Neural cell (in vitro differentiated cells): ENCODE results near the gene BICC1. TPM values are rescaled to one million over a fixed set of nuclear protein-coding genes. Genes with fewer than 3 reads are reported as not detected.

ENCODE experiments used
- H2AFZ ChIP-seq: fragments of 200-600, 300-800 bp; sonication (generic), shearing (Covaris generic); 2 replicates; pipeline ENCODE4 v1.6.0; 2014; ENCODE audit warnings: low read depth, mild to moderate bottlenecking, antibody characterized with exemption, low read length, moderate library complexity
- H3F3A ChIP-seq: fragments of 200-600 bp; shearing (Covaris generic); 2 replicates; pipeline ENCODE4 v1.6.1; 2016; ENCODE audit warnings: mild to moderate bottlenecking, moderate library complexity, mixed read lengths, antibody characterized with exemption, low read length; ENCODE audit not compliant: insufficient read depth, poor library complexity, severe bottlenecking
- H3K27ac ChIP-seq: fragments of 200-600, 300-800 bp; sonication (generic), shearing (Covaris generic); 2 replicates; pipeline ENCODE4 v1.5.1; 2014; ENCODE audit warnings: mild to moderate bottlenecking, low read length, moderate library complexity
- H3K27me3 ChIP-seq: fragments of 300-800, 200-600 bp; sonication (generic), shearing (Covaris generic); 2 replicates; pipeline ENCODE4 v1.6.0; 2014; ENCODE audit warnings: mild to moderate bottlenecking, low read depth, low read length, moderate library complexity; ENCODE audit not compliant: insufficient read depth
- H3K36me3 ChIP-seq: fragments of 300-800, 200-600 bp; sonication (generic), shearing (Covaris generic); 2 replicates; pipeline ENCODE4 v1.5.1; 2014; ENCODE audit warnings: mild to moderate bottlenecking, antibody characterized with exemption, low read length, moderate library complexity; ENCODE audit not compliant: insufficient read depth
- H3K4me2 ChIP-seq: fragments of 300-800, 200-600 bp; sonication (generic), shearing (Covaris generic); 2 replicates; pipeline ENCODE4 v1.6.0; 2014; ENCODE audit warnings: mild to moderate bottlenecking, low read length
- H3K4me3 ChIP-seq: fragments of 300-800, 200-600 bp; sonication (generic), shearing (Covaris generic); 2 replicates; pipeline ENCODE4 v1.5.1; 2014; ENCODE audit warnings: mild to moderate bottlenecking, low read length, moderate library complexity
- H3K79me2 ChIP-seq: fragments of 200-600 bp; shearing (Covaris generic); replicated peaks from 2 replicates; pipeline ENCODE4 v1.6.0; 2014; ENCODE audit warnings: mild to moderate bottlenecking, low read length, moderate library complexity; ENCODE audit not compliant: insufficient read depth
- H3K9ac ChIP-seq: fragments of 300-800, 200-600 bp; sonication (generic), shearing (Covaris generic); 2 replicates; pipeline ENCODE4 v1.6.1; 2016; ENCODE audit warnings: mild to moderate bottlenecking, low read length, mixed read lengths
- H3K9me2 ChIP-seq: fragments of 200-600 bp; shearing (Covaris generic); 2 replicates; pipeline ENCODE4 v1.6.1; 2016; ENCODE audit warnings: mild to moderate bottlenecking, low read length, mixed read lengths; ENCODE audit not compliant: insufficient read depth
- H3K9me3 ChIP-seq: fragments of 200-600, 300-800 bp; sonication (generic), shearing (Covaris generic); 2 replicates; pipeline ENCODE4 v1.6.1; 2016; ENCODE audit warnings: mild to moderate bottlenecking, mixed run types, low read length, moderate library complexity, mixed read lengths
- H4K20me1 ChIP-seq: fragments of 200-600 bp; shearing (Covaris generic); 2 replicates; pipeline ENCODE4 v1.6.1; 2016; ENCODE audit warnings: mild to moderate bottlenecking, mixed run types; ENCODE audit not compliant: insufficient read depth
- CTCF ChIP-seq: fragments of 450-650 bp; IDR thresholded peaks from 2 replicates; pipeline ENCODE4 v1.5.1; 2014; ENCODE audit warnings: antibody characterized with exemption, mild to moderate bottlenecking, moderate library complexity; ENCODE audit not compliant: poor library complexity, severe bottlenecking
- EP300 ChIP-seq: fragments of 450-650 bp; conservative IDR thresholded peaks from 2 replicates; pipeline ENCODE4 v1.6.1; 2014; ENCODE audit warnings: antibody characterized with exemption, mild to moderate bottlenecking, moderate library complexity; ENCODE audit not compliant: poor library complexity, severe bottlenecking
- EZH2 ChIP-seq: fragments of 200-600, 300-800 bp; shearing (Covaris generic), sonication (generic); IDR thresholded peaks from 2 replicates; pipeline ENCODE4 v1.6.1; 2014; ENCODE audit warnings: antibody characterized with exemption, low read length, borderline replicate concordance, mild to moderate bottlenecking; ENCODE audit not compliant: insufficient read depth, poor library complexity, severe bottlenecking
- MXI1 ChIP-seq: fragments of 450-650 bp; conservative IDR thresholded peaks from 2 replicates; pipeline ENCODE4 v1.6.1; 2014; ENCODE audit warnings: antibody characterized with exemption, mild to moderate bottlenecking; ENCODE audit not compliant: poor library complexity, severe bottlenecking
- POLR2AphosphoS5 ChIP-seq: IDR thresholded peaks from 2 replicates; pipeline ENCODE4 v1.6.1; 2012
- RAD21 ChIP-seq: fragments of 450-650 bp; conservative IDR thresholded peaks from 2 replicates; pipeline ENCODE4 v1.6.1; 2014; ENCODE audit warnings: antibody characterized with exemption, mild to moderate bottlenecking, moderate library complexity
- SMC3 ChIP-seq: fragments of 450-650 bp; conservative IDR thresholded peaks from 2 replicates; pipeline ENCODE4 v1.6.1; 2014; ENCODE audit warnings: antibody characterized with exemption, mild to moderate bottlenecking, moderate library complexity; ENCODE audit not compliant: poor library complexity
- TAF1 ChIP-seq: IDR thresholded peaks from 2 replicates; pipeline ENCODE4 v1.6.1; 2012; ENCODE audit warnings: low read depth
- polyA plus RNA-seq: library from polyadenylated mRNA; depleted of rRNA; stranded (reverse); fragments of >200 nt; gene quantifications from 2 replicates; pipeline ENCODE4 v1.2.3, GENCODE V29; 2014
- TF ChIP-seq, protein P1 (sequence below): IDR thresholded peaks from 2 replicates; pipeline ENCODE4 v1.6.1; 2012; ENCODE audit warnings: borderline replicate concordance

The BICC1 gene
- polyA plus RNA-seq, 1 donor from 2014 or later: 7.6 TPM

GRCh38 chr10:58661902-58662301, 149.2 kb downstream of the BICC1 start:
- no peak for TF ChIP-seq RAD21
- no peak for TF ChIP-seq TAF1
- no peak for TF ChIP-seq EZH2
- TF ChIP-seq, protein P1, sequence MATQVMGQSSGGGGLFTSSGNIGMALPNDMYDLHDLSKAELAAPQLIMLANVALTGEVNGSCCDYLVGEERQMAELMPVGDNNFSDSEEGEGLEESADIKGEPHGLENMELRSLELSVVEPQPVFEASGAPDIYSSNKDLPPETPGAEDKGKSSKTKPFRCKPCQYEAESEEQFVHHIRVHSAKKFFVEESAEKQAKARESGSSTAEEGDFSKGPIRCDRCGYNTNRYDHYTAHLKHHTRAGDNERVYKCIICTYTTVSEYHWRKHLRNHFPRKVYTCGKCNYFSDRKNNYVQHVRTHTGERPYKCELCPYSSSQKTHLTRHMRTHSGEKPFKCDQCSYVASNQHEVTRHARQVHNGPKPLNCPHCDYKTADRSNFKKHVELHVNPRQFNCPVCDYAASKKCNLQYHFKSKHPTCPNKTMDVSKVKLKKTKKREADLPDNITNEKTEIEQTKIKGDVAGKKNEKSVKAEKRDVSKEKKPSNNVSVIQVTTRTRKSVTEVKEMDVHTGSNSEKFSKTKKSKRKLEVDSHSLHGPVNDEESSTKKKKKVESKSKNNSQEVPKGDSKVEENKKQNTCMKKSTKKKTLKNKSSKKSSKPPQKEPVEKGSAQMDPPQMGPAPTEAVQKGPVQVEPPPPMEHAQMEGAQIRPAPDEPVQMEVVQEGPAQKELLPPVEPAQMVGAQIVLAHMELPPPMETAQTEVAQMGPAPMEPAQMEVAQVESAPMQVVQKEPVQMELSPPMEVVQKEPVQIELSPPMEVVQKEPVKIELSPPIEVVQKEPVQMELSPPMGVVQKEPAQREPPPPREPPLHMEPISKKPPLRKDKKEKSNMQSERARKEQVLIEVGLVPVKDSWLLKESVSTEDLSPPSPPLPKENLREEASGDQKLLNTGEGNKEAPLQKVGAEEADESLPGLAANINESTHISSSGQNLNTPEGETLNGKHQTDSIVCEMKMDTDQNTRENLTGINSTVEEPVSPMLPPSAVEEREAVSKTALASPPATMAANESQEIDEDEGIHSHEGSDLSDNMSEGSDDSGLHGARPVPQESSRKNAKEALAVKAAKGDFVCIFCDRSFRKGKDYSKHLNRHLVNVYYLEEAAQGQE: no peak
- no peak for TF ChIP-seq MXI1
- no peak for TF ChIP-seq POLR2AphosphoS5
- no peak for TF ChIP-seq EP300
- TF ChIP-seq CTCF: no peak
- no peak for TF ChIP-seq SMC3
- Histone ChIP-seq H3K4me3 (no peak overlapping the region), H3K79me2 (no peaks in the 10 kb centered on the region), H3K4me2 (no peak overlapping the region), H3K9me3 (peaks cover 4% of the 10 kb centered on the region), H3K27me3 (no peaks in the 10 kb centered on the region), H3K9ac (no peak overlapping the region), H3K27ac (no peak overlapping the region), H4K20me1 (no peaks in the 10 kb centered on the region), H3F3A (no peaks in the 10 kb centered on the region), H3K9me2 (no peaks in the 10 kb centered on the region), H3K36me3 (no peaks in the 10 kb centered on the region), H2AFZ (no peak overlapping the region)

DNA sequence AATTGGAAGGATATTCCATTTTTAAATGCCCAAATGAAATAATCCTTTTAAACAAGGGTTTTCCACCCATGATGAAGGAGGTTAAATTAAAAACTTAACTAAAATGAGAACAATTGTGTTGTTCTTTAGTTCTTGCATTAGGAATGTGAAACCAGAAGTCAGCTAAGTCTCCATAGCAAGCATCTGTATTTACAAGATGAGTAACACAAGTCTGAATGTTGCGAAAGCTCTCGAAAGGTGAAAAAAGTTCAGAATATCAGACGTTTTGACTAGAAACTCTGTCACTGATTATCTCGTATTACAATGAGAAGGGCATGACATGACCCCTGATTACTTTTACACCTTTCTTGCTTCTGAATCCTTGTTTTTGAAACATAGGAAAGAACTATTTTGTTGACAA, 149.6 kb downstream of the BICC1 start:
- no peak overlapping the region for H3K4me2 ChIP-seq
- H3K27ac ChIP-seq: no peak overlapping the region
- no peaks in the 10 kb centered on the region for H3K79me2 ChIP-seq
- H3K4me3 ChIP-seq: no peak overlapping the region
- H3K27me3 ChIP-seq: no peaks in the 10 kb centered on the region
- H3K36me3 ChIP-seq: no peaks in the 10 kb centered on the region
- no peak for TF ChIP-seq POLR2AphosphoS5
- TF ChIP-seq RAD21: no peak
- no peak for TF ChIP-seq TAF1
- TF ChIP-seq EP300: no peak
- no peak for TF ChIP-seq MXI1
- TF ChIP-seq CTCF: no peak
- no peak for TF ChIP-seq EZH2
- TF ChIP-seq SMC3: no peak
- no peaks in the 10 kb centered on the region for H3K9me2 ChIP-seq
- H2AFZ ChIP-seq: no peak overlapping the region
- peaks cover 4% of the 10 kb centered on the region for H3K9me3 ChIP-seq
- H4K20me1 ChIP-seq: no peaks in the 10 kb centered on the region
- H3F3A ChIP-seq: no peaks in the 10 kb centered on the region
- no peak overlapping the region for H3K9ac ChIP-seq
